K562 (cell line): Measurements from ENCODE around the gene CDC27. TPM values are rescaled to one million over a fixed set of nuclear protein-coding genes. Genes with fewer than 3 reads are reported as not detected.

Experiments used
- CEBPG ChIP-seq, 3 experiments: fragments of 200-800 bp in 1 of 3; sonication (Bioruptor generic) in 1 of 3; sonication (generic) in 1 of 3; formaldehyde crosslinking in 1 of 3; IDR thresholded peaks in 2 of 3; conservative IDR thresholded peaks in 1 of 3; 2 replicates each; pipeline versions ENCODE4 v1.6.1 to v1.8.0; 2016 to 2022; ENCODE audit warnings: missing compliant biosample characterization in 2 of 3, missing genetic modification characterization in 2 of 3, mild to moderate bottlenecking in 1 of 3, missing genetic modification reagents in 1 of 3
- FOS ChIP-seq: IDR thresholded peaks from 3 replicates; pipeline ENCODE4 v1.6.1; 2011; ENCODE audit not compliant: insufficient read length; ENCODE audit errors: extremely low read depth
- FOXK2 ChIP-seq, 2 experiments: fragments of 450-650 bp; IDR thresholded peaks in 1 of 2; conservative IDR thresholded peaks in 1 of 2; 2 replicates each; pipeline ENCODE4 v1.6.1; 2016; ENCODE audit warnings: low read depth in 2 of 2, mild to moderate bottlenecking in 1 of 2
- ILF3 ChIP-seq: fragments of 450-650 bp; IDR thresholded peaks from 2 replicates; pipeline ENCODE4 v1.6.1; 2018; ENCODE audit warnings: antibody characterized with exemption, mild to moderate bottlenecking, moderate library complexity, borderline replicate concordance
- KAT7 ChIP-seq: sonication (generic); formaldehyde crosslinking; IDR thresholded peaks from 2 replicates; pipeline ENCODE4 v1.8.0; 2022; ENCODE audit warnings: missing genetic modification reagents, mild to moderate bottlenecking, borderline replicate concordance
- NR2C2 ChIP-seq, 2 experiments: fragments of 200-800 bp in 1 of 2; sonication (Bioruptor generic) in 1 of 2; sonication (generic) in 1 of 2; formaldehyde crosslinking in 1 of 2; IDR thresholded peaks; 2 replicates each; pipeline versions ENCODE4 v1.6.1 to v1.8.0; 2016 to 2022; ENCODE audit warnings: mild to moderate bottlenecking in 1 of 2, missing compliant biosample characterization in 1 of 2, missing genetic modification characterization in 1 of 2, missing genetic modification reagents in 1 of 2
- SNIP1 ChIP-seq: fragments of 450-650 bp; IDR thresholded peaks from 2 replicates; pipeline ENCODE4 v1.7.1; 2017; ENCODE audit warnings: low read depth, mild to moderate bottlenecking
- YBX1 ChIP-seq: fragments of 450-650 bp; IDR thresholded peaks from 2 replicates; pipeline ENCODE4 v1.7.1; 2016; ENCODE audit warnings: mild to moderate bottlenecking
- ZNF696 ChIP-seq: fragments of 250-450 bp; sonication (Bioruptor Pico); conservative IDR thresholded peaks from 2 replicates; pipeline ENCODE4 v1.4.0; 2020; ENCODE audit warnings: mild to moderate bottlenecking, moderate library complexity
- polyA plus RNA-seq, 8 experiments: library from polyadenylated mRNA; depleted of rRNA in 4 of 8; stranded (reverse) in 5 of 8; unstranded in 3 of 8; fragments of >200 nt; fragmentation: Nextera tagmentation in 2 of 8; fragmentation: Illumina TruSeq in 1 of 8; extraction: Ambion mirVana in 2 of 8; extraction: Trizol in 1 of 8; gene quantifications; 2 replicates each; pipeline versions ENCODE4 v1.2.1 to v1.2.3, GENCODE V29; 2011 to 2014; ENCODE audit warnings: inconsistent platforms in 1 of 8, missing spikeins in 1 of 8
- total RNA-seq, 7 experiments: library from RNA; depleted of rRNA in 6 of 7; stranded (reverse); fragments of >200 nt in 6 of 7; fragmentation: Illumina TruSeq in 2 of 7; extraction: Trizol in 2 of 7; gene quantifications; 2 replicates each; pipeline versions ENCODE4 v1.2.1 to v1.2.3, GENCODE V29; 2011 to 2021; ENCODE audit warnings: low replicate concordance in 1 of 7
- TF ChIP-seq, protein P1 (sequence below): fragments of 450-650 bp; IDR thresholded peaks from 2 replicates; pipeline ENCODE4 v1.6.1; 2016; ENCODE audit warnings: mild to moderate bottlenecking, moderate library complexity
- TF ChIP-seq, protein P2 (sequence below): sonication (generic); formaldehyde crosslinking; IDR thresholded peaks from 2 replicates; pipeline ENCODE4 v1.8.0; 2022; ENCODE audit warnings: mild to moderate bottlenecking, low read depth, missing genetic modification reagents

CDC27 gene
- total and polyA plus RNA-seq, 9 of the 15 experiments (the other 6 are each of a cell fraction or from before 2014, with no cell fraction given), result 28.6 to 155 (median 94.1) TPM

GRCh38 chr17:47189732-47190237, 690 bp upstream of the CDC27 start (continued):
- TF ChIP-seq CEBPG (CRISPR knock-in tag; IDR thresholded peaks at IDR 0.05), result no peak
- TF ChIP-seq CEBPG (tag; conservative IDR thresholded peaks at IDR 0.05 in 1 of 2, IDR thresholded peaks at IDR 0.05 in 1 of 2), result no peak
- TF ChIP-seq YBX1, result no peak
- TF ChIP-seq NR2C2 (CRISPR knock-in tag; IDR thresholded peaks at IDR 0.05), result no peak
- TF ChIP-seq NR2C2 (tag; IDR thresholded peaks at IDR 0.05), result no peak
- TF ChIP-seq ZNF696 (CRISPR knock-in tag), result no peak
- TF ChIP-seq KAT7 (CRISPR knock-in tag), result no peak
- TF ChIP-seq, protein P1, sequence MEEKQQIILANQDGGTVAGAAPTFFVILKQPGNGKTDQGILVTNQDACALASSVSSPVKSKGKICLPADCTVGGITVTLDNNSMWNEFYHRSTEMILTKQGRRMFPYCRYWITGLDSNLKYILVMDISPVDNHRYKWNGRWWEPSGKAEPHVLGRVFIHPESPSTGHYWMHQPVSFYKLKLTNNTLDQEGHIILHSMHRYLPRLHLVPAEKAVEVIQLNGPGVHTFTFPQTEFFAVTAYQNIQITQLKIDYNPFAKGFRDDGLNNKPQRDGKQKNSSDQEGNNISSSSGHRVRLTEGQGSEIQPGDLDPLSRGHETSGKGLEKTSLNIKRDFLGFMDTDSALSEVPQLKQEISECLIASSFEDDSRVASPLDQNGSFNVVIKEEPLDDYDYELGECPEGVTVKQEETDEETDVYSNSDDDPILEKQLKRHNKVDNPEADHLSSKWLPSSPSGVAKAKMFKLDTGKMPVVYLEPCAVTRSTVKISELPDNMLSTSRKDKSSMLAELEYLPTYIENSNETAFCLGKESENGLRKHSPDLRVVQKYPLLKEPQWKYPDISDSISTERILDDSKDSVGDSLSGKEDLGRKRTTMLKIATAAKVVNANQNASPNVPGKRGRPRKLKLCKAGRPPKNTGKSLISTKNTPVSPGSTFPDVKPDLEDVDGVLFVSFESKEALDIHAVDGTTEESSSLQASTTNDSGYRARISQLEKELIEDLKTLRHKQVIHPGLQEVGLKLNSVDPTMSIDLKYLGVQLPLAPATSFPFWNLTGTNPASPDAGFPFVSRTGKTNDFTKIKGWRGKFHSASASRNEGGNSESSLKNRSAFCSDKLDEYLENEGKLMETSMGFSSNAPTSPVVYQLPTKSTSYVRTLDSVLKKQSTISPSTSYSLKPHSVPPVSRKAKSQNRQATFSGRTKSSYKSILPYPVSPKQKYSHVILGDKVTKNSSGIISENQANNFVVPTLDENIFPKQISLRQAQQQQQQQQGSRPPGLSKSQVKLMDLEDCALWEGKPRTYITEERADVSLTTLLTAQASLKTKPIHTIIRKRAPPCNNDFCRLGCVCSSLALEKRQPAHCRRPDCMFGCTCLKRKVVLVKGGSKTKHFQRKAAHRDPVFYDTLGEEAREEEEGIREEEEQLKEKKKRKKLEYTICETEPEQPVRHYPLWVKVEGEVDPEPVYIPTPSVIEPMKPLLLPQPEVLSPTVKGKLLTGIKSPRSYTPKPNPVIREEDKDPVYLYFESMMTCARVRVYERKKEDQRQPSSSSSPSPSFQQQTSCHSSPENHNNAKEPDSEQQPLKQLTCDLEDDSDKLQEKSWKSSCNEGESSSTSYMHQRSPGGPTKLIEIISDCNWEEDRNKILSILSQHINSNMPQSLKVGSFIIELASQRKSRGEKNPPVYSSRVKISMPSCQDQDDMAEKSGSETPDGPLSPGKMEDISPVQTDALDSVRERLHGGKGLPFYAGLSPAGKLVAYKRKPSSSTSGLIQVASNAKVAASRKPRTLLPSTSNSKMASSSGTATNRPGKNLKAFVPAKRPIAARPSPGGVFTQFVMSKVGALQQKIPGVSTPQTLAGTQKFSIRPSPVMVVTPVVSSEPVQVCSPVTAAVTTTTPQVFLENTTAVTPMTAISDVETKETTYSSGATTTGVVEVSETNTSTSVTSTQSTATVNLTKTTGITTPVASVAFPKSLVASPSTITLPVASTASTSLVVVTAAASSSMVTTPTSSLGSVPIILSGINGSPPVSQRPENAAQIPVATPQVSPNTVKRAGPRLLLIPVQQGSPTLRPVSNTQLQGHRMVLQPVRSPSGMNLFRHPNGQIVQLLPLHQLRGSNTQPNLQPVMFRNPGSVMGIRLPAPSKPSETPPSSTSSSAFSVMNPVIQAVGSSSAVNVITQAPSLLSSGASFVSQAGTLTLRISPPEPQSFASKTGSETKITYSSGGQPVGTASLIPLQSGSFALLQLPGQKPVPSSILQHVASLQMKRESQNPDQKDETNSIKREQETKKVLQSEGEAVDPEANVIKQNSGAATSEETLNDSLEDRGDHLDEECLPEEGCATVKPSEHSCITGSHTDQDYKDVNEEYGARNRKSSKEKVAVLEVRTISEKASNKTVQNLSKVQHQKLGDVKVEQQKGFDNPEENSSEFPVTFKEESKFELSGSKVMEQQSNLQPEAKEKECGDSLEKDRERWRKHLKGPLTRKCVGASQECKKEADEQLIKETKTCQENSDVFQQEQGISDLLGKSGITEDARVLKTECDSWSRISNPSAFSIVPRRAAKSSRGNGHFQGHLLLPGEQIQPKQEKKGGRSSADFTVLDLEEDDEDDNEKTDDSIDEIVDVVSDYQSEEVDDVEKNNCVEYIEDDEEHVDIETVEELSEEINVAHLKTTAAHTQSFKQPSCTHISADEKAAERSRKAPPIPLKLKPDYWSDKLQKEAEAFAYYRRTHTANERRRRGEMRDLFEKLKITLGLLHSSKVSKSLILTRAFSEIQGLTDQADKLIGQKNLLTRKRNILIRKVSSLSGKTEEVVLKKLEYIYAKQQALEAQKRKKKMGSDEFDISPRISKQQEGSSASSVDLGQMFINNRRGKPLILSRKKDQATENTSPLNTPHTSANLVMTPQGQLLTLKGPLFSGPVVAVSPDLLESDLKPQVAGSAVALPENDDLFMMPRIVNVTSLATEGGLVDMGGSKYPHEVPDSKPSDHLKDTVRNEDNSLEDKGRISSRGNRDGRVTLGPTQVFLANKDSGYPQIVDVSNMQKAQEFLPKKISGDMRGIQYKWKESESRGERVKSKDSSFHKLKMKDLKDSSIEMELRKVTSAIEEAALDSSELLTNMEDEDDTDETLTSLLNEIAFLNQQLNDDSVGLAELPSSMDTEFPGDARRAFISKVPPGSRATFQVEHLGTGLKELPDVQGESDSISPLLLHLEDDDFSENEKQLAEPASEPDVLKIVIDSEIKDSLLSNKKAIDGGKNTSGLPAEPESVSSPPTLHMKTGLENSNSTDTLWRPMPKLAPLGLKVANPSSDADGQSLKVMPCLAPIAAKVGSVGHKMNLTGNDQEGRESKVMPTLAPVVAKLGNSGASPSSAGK, result no peak; the same call in 1 of the 2 replicates
- TF ChIP-seq FOXK2 (conservative IDR thresholded peaks at IDR 0.05 in 1 of 2, IDR thresholded peaks at IDR 0.05 in 1 of 2; ENCODE audit: low read depth in 2 of 2), result 0 out of 4 replicates have a peak, but pooled peaks of 1 of the 2 experiments have one; percentile 10
- TF ChIP-seq ILF3, result no peak
- TF ChIP-seq FOS, result no peak
- no peak; the same call in 1 of the 2 replicates for TF ChIP-seq SNIP1
- TF ChIP-seq, protein P2, sequence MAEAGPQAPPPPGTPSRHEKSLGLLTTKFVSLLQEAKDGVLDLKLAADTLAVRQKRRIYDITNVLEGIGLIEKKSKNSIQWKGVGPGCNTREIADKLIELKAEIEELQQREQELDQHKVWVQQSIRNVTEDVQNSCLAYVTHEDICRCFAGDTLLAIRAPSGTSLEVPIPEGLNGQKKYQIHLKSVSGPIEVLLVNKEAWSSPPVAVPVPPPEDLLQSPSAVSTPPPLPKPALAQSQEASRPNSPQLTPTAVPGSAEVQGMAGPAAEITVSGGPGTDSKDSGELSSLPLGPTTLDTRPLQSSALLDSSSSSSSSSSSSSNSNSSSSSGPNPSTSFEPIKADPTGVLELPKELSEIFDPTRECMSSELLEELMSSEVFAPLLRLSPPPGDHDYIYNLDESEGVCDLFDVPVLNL (CRISPR knock-in tag), result no peak
